ENCODE measurements around the gene DENND1A. TPM values are rescaled to one million over a fixed set of nuclear protein-coding genes. Genes with fewer than 3 reads are reported as not detected.

The DENND1A gene
- total RNA-seq, 2 donors from 2014 or later, result 18.9 to 26.8 TPM

DNA sequence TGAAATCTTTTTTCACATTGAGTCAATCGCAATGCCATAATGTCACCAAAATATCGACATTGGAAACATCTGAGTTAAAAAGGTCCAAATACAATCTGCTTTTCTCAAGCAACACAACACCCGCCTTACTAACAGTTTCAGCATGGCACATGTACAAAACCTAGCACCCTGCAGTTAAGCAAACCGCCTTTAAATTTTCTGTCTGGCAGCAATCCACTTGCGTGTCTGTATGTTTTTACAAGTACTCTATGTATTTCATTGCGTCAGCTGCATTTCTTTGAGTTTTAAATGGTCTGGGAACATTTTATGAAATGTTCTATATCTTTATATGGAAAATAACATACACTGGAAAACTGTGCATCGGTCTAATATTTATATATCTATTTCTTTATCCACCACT lies 134.6 kb downstream of the DENND1A start:
- Histone ChIP-seq H3K36me3 (no peaks in the 10 kb centered on the region), H3K27me3 (replicated peaks; ENCODE audit: insufficient read depth) (no peaks in the 10 kb centered on the region), H3K9me3 (no peaks in the 10 kb centered on the region), H3K4me1 (replicated peaks) (peaks cover 2% of the 10 kb centered on the region), H3K27ac (no peak overlapping the region), H3K4me3 (no peak overlapping the region)
- intact Hi-C loops (cut with DNase I), result no loop called here
- 85% methylated on average over 7 of the region's 7 CpGs for WGBS
- TF ChIP-seq POLR2AphosphoS5 (IDR thresholded peaks at IDR 0.05) (no peak), CTCF (IDR thresholded peaks at IDR 0.05) (no peak), POLR2A (IDR thresholded peaks at IDR 0.05) (no peak)
- no peak for DNase-seq (ENCODE audit: low spot score)

DNA sequence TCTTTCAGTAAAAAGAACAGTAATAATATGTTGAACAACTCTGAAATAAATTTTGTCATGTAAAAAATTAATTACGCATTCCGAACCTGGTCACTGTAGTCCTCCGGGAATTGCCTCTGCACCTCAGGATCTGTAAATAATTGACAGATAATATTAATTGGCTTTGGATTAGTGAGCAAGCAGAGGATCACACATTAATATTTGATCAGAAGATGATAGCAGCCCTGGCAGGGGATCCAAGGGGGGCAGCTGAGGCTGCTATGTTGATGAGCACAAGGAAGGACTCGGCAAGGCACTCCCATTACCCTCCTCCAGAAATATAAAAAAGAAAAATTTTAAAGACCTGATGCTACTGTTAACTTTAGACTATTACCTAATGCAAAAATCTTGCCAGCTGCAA lies 137.4 kb downstream of the DENND1A start:
- Histone ChIP-seq H3K27me3 (replicated peaks; ENCODE audit: insufficient read depth) (no peaks in the 10 kb centered on the region), H3K36me3 (no peaks in the 10 kb centered on the region), H3K4me3 (no peak overlapping the region), H3K27ac (no peak overlapping the region), H3K9me3 (no peaks in the 10 kb centered on the region), H3K4me1 (replicated peaks) (no peaks in the 10 kb centered on the region)
- TF ChIP-seq CTCF (IDR thresholded peaks at IDR 0.05), result no peak
- TF ChIP-seq POLR2AphosphoS5 (IDR thresholded peaks at IDR 0.05), result no peak
- TF ChIP-seq POLR2A (IDR thresholded peaks at IDR 0.05), result no peak
- DNase-seq (ENCODE audit: low spot score), result no peak
- intact Hi-C loops (cut with DNase I), result no loop called here
- 96% methylated on average over 4 of the region's 4 CpGs for WGBS

DNA sequence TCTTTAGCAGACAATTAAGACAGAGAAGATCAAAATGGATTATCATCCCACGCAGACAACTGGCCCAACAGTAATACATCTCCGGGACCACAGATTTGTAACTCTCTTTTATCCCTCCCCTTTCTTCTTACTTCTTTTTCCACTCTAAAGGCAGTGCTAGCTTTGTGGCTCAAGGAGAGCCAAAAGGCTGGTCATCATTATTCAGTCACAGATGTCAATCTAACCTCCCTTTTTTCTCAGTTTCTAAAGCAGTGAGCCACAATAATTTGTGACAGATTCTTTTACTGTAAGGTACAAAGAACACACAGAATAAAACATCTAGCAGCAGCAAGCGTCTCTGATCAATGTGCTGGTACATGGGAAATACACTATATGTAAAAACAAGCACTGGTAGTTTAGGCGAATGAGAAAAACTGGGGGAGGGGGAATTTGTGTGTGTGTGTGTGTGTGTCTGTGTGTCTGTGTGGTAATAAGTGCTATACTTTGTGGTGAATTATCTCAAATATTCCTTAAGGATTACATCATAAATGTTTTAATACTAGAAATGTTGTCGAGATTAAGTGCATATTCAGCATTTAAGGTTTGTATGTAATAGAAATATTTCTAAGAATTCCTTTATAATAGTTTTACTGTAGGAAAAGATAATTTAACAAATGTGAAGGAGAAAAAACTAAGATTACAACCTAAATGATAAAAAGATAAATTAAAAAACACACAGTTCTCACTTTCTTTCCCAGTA lies 140.2 kb downstream of the DENND1A start:
- intact Hi-C loops (cut with DNase I), result no loop called here
- H3K4me1 ChIP-seq (replicated peaks), result no peaks in the 10 kb centered on the region
- H3K27ac ChIP-seq, result no peak overlapping the region
- no peaks in the 10 kb centered on the region for H3K36me3 ChIP-seq
- 95% methylated on average over 5 of the region's 5 CpGs for WGBS
- no peak for TF ChIP-seq CTCF (IDR thresholded peaks at IDR 0.05)
- no peak for TF ChIP-seq POLR2AphosphoS5 (IDR thresholded peaks at IDR 0.05)
- TF ChIP-seq POLR2A (IDR thresholded peaks at IDR 0.05), result no peak
- no peaks in the 10 kb centered on the region for H3K27me3 ChIP-seq (replicated peaks; ENCODE audit: insufficient read depth)
- H3K4me3 ChIP-seq, result no peak overlapping the region
- no peaks in the 10 kb centered on the region for H3K9me3 ChIP-seq
- DNase-seq (ENCODE audit: low spot score), result no peak

- 78% methylated on average over 1 of the region's 1 CpG for WGBS
- TF ChIP-seq POLR2A (IDR thresholded peaks at IDR 0.05) (no peak), POLR2AphosphoS5 (IDR thresholded peaks at IDR 0.05) (no peak), CTCF (IDR thresholded peaks at IDR 0.05) (no peak)
- Histone ChIP-seq H3K4me1 (replicated peaks) (no peaks in the 10 kb centered on the region), H3K9me3 (no peaks in the 10 kb centered on the region), H3K27me3 (replicated peaks; ENCODE audit: insufficient read depth) (no peaks in the 10 kb centered on the region), H3K4me3 (no peak overlapping the region), H3K27ac (no peak overlapping the region), H3K36me3 (no peaks in the 10 kb centered on the region)
- intact Hi-C loops (cut with DNase I), result no loop called here
- no peak for DNase-seq (ENCODE audit: low spot score)
Observed at GRCh38 chr9:123787416-123787815, 142.5 kb downstream of the DENND1A start.

- H3K36me3 ChIP-seq, result no peaks in the 10 kb centered on the region
Observed at GRCh38 chr9:123784518-123784917, 145.4 kb downstream of the DENND1A start.

More at GRCh38 chr9:123784518-123784917, 145.4 kb downstream of the DENND1A start:
- intact Hi-C loops (cut with DNase I), result no loop called here
- H3K4me3 ChIP-seq, result no peak overlapping the region
- no peaks in the 10 kb centered on the region for H3K4me1 ChIP-seq (replicated peaks)
- TF ChIP-seq CTCF (IDR thresholded peaks at IDR 0.05) (no peak), POLR2A (IDR thresholded peaks at IDR 0.05) (no peak), POLR2AphosphoS5 (IDR thresholded peaks at IDR 0.05) (no peak)
- H3K9me3 ChIP-seq, result no peaks in the 10 kb centered on the region
- no peak for DNase-seq (ENCODE audit: low spot score)
- H3K27me3 ChIP-seq (replicated peaks; ENCODE audit: insufficient read depth), result no peaks in the 10 kb centered on the region
- H3K27ac ChIP-seq, result no peak overlapping the region
- WGBS, result 91% methylated on average over 1 of the region's 1 CpG
